ENCODE measurements around the gene KIF19.

The KIF19 gene

GRCh38 chr17:74353446-74354060, 27.5 kb downstream of the KIF19 start:
- Histone ChIP-seq H3K79me2 (ENCODE audit: low read length) (no peaks in the 10 kb centered on the region), H3K27me3 (replicated peaks; ENCODE audit: insufficient read depth, low read length) (peaks cover 97% of the 10 kb centered on the region), H3K4me3 (ENCODE audit: low read length) (no peak overlapping the region), H3K9me3 (replicated peaks; ENCODE audit: insufficient read depth, low read length) (no peaks in the 10 kb centered on the region), H3K9me2 (replicated peaks; ENCODE audit: insufficient read depth, low read length) (no peaks in the 10 kb centered on the region), H3K9ac (ENCODE audit: low read length) (no peak overlapping the region), H3K4me2 (ENCODE audit: low read depth, low read length) (no peak overlapping the region), H4K20me1 (ENCODE audit: insufficient read depth, low read length) (no peaks in the 10 kb centered on the region), H3K27ac (ENCODE audit: low read length) (no peak overlapping the region), H3K36me3 (replicated peaks; ENCODE audit: insufficient read depth, low read length) (no peaks in the 10 kb centered on the region), H3K4me1 (ENCODE audit: low read length) (no peaks in the 10 kb centered on the region), H3F3A (ENCODE audit: insufficient read depth, low read length) (no peaks in the 10 kb centered on the region), H2AFZ (ENCODE audit: low read length) (no peak overlapping the region)
- DNase-seq = no peak
- TF ChIP-seq EZH2 (optimal IDR thresholded peaks at IDR 0.05; ENCODE audit: low read depth, low read length) = no peak
- TF ChIP-seq EZH2phosphoT487 (IDR thresholded peaks at IDR 0.05; ENCODE audit: low read length) = no peak
- TF ChIP-seq CTCF (IDR thresholded peaks at IDR 0.05; ENCODE audit: low read length) = no peak

- no peak overlapping the region for H2AFZ ChIP-seq (ENCODE audit: low read length)
- no peak overlapping the region for H3K27ac ChIP-seq (ENCODE audit: low read length)
- peaks cover 96% of the 10 kb centered on the region for H3K27me3 ChIP-seq (replicated peaks; ENCODE audit: insufficient read depth, low read length)
- peak; percentile 81 for TF ChIP-seq CTCF (IDR thresholded peaks at IDR 0.05; ENCODE audit: low read length)
- TF ChIP-seq EZH2 (optimal IDR thresholded peaks at IDR 0.05; ENCODE audit: low read depth, low read length) = no peak
- TF ChIP-seq EZH2phosphoT487 (IDR thresholded peaks at IDR 0.05; ENCODE audit: low read length) = no peak
- H3K4me2 ChIP-seq (ENCODE audit: low read depth, low read length) = no peak overlapping the region
- no peaks in the 10 kb centered on the region for H3F3A ChIP-seq (ENCODE audit: insufficient read depth, low read length)
- H4K20me1 ChIP-seq (ENCODE audit: insufficient read depth, low read length) = no peaks in the 10 kb centered on the region
- no peak overlapping the region for H3K4me3 ChIP-seq (ENCODE audit: low read length)
- H3K9me3 ChIP-seq (replicated peaks; ENCODE audit: insufficient read depth, low read length) = no peaks in the 10 kb centered on the region
- H3K36me3 ChIP-seq (replicated peaks; ENCODE audit: insufficient read depth, low read length) = no peaks in the 10 kb centered on the region
- no peaks in the 10 kb centered on the region for H3K4me1 ChIP-seq (ENCODE audit: low read length)
- no peaks in the 10 kb centered on the region for H3K9me2 ChIP-seq (replicated peaks; ENCODE audit: insufficient read depth, low read length)
- H3K79me2 ChIP-seq (ENCODE audit: low read length) = no peaks in the 10 kb centered on the region
- H3K9ac ChIP-seq (ENCODE audit: low read length) = no peak overlapping the region
- DNase-seq = peak; percentile 31
Observed at GRCh38 chr17:74354123-74354522, 28.1 kb downstream of the KIF19 start.

- H3K4me1 ChIP-seq (ENCODE audit: low read length) = no peaks in the 10 kb centered on the region
- no peak overlapping the region for H3K9ac ChIP-seq (ENCODE audit: low read length)
- H4K20me1 ChIP-seq (ENCODE audit: insufficient read depth, low read length) = no peaks in the 10 kb centered on the region
- no peak overlapping the region for H3K27ac ChIP-seq (ENCODE audit: low read length)
- TF ChIP-seq EZH2phosphoT487 (IDR thresholded peaks at IDR 0.05; ENCODE audit: low read length) (no peak), EZH2 (optimal IDR thresholded peaks at IDR 0.05; ENCODE audit: low read depth, low read length) (no peak), CTCF (IDR thresholded peaks at IDR 0.05; ENCODE audit: low read length) (no peak)
- no peak overlapping the region for H3K4me2 ChIP-seq (ENCODE audit: low read depth, low read length)
- no peaks in the 10 kb centered on the region for H3K79me2 ChIP-seq (ENCODE audit: low read length)
- no peaks in the 10 kb centered on the region for H3F3A ChIP-seq (ENCODE audit: insufficient read depth, low read length)
- H3K36me3 ChIP-seq (replicated peaks; ENCODE audit: insufficient read depth, low read length) = no peaks in the 10 kb centered on the region
- H3K9me3 ChIP-seq (replicated peaks; ENCODE audit: insufficient read depth, low read length) = no peaks in the 10 kb centered on the region
- peaks cover 92% of the 10 kb centered on the region for H3K27me3 ChIP-seq (replicated peaks; ENCODE audit: insufficient read depth, low read length)
- no peak for DNase-seq
- no peaks in the 10 kb centered on the region for H3K9me2 ChIP-seq (replicated peaks; ENCODE audit: insufficient read depth, low read length)
- H3K4me3 ChIP-seq (ENCODE audit: low read length) = no peak overlapping the region
- H2AFZ ChIP-seq (ENCODE audit: low read length) = no peak overlapping the region
Observed at GRCh38 chr17:74354561-74354960, 28.5 kb downstream of the KIF19 start.

All from MM.1S (cell line).